ENCODE data around the gene CA11. TPM values are rescaled to one million over a fixed set of nuclear protein-coding genes. Genes with fewer than 3 reads are reported as not detected.

CA11 gene
- total RNA-seq, 3 donors from 2014 or later: 2.2 to 14.2 (median 9.8) TPM

- Histone ChIP-seq H3K27me3 (no peaks in the 10 kb centered on the region), H3K4me1 (peaks cover 0 to 6% of the 10 kb centered on the region in 2 donors), H3K9me3 (no peaks in the 10 kb centered on the region), H3K36me3 (no peaks in the 10 kb centered on the region), H3K4me3 (no peak overlapping the region), H3K27ac (peak overlapping the region; percentile 2 to 64)
- TF ChIP-seq POLR2A (IDR thresholded peaks at IDR 0.05): no peak
- no peak for TF ChIP-seq POLR2AphosphoS5 (IDR thresholded peaks at IDR 0.05)
- no peak for TF ChIP-seq CTCF (IDR thresholded peaks at IDR 0.05)
- DNase-seq (ENCODE audit: low spot score in 2 of 2): no peak
- intact Hi-C loops (cut with DNase I; ENCODE audit: low total_unique reads): no loop called here
Measured at GRCh38 chr19:48627865-48628314, 18.1 kb downstream of the CA11 start.

- TF ChIP-seq POLR2A (IDR thresholded peaks at IDR 0.05) (no peak), CTCF (IDR thresholded peaks at IDR 0.05) (no peak), POLR2AphosphoS5 (IDR thresholded peaks at IDR 0.05) (no peak)
- no peaks in the 10 kb centered on the region for H3K9me3 ChIP-seq
- DNase-seq (ENCODE audit: low spot score in 2 of 2): no peak
- H3K36me3 ChIP-seq: no peaks in the 10 kb centered on the region
- no peaks in the 10 kb centered on the region for H3K27me3 ChIP-seq
- intact Hi-C loops (cut with DNase I; ENCODE audit: low total_unique reads): no loop called here
- peak overlapping the region in 1 of 2 donors; percentile 2 for H3K27ac ChIP-seq
- H3K4me1 ChIP-seq: peaks cover 0 to 6% of the 10 kb centered on the region in 2 donors
- no peak overlapping the region for H3K4me3 ChIP-seq
Measured at GRCh38 chr19:48627201-48627864, 18.7 kb downstream of the CA11 start.

- DNase-seq (ENCODE audit: low spot score in 2 of 2): no peak
- Histone ChIP-seq H3K4me1 (peaks cover 0 to 6% of the 10 kb centered on the region in 2 donors), H3K4me3 (no peak overlapping the region), H3K27ac (peak overlapping the region; percentile 19 to 45), H3K9me3 (no peaks in the 10 kb centered on the region), H3K27me3 (no peaks in the 10 kb centered on the region), H3K36me3 (no peaks in the 10 kb centered on the region)
- intact Hi-C loops (cut with DNase I; ENCODE audit: low total_unique reads): no loop called here
- TF ChIP-seq POLR2AphosphoS5 (IDR thresholded peaks at IDR 0.05) (no peak), CTCF (IDR thresholded peaks at IDR 0.05) (no peak), POLR2A (IDR thresholded peaks at IDR 0.05) (no peak)
Measured at GRCh38 chr19:48625891-48626327, 20.1 kb downstream of the CA11 start.

GRCh38 chr19:48624791-48625723, 20.9 kb downstream of the CA11 start:
- Histone ChIP-seq H3K4me1 (peaks cover 0 to 6% of the 10 kb centered on the region in 2 donors), H3K27me3 (no peaks in the 10 kb centered on the region), H3K4me3 (peak overlapping the region; percentile 34 to 65 (median 50)), H3K27ac (peak overlapping the region; percentile 73 to 82), H3K9me3 (no peaks in the 10 kb centered on the region), H3K36me3 (no peaks in the 10 kb centered on the region)
- intact Hi-C loops (cut with DNase I; ENCODE audit: low total_unique reads): no loop called here
- TF ChIP-seq POLR2AphosphoS5 (IDR thresholded peaks at IDR 0.05) (no peak), CTCF (IDR thresholded peaks at IDR 0.05) (no peak), POLR2A (IDR thresholded peaks at IDR 0.05) (no peak)
- no peak for DNase-seq (ENCODE audit: low spot score in 2 of 2)
